ENCODE results near the gene LAYN. TPM values are rescaled to one million over a fixed set of nuclear protein-coding genes. Genes with fewer than 3 reads are reported as not detected.

The LAYN gene
- total RNA-seq, 2 donors from 2014 or later = 5.9 to 8.3 TPM

GRCh38 chr11:111555255-111555654 lies 14.7 kb downstream of the LAYN start:
- Histone ChIP-seq H3K4me1 (no peaks in the 10 kb centered on the region), H3K9me3 (no peaks in the 10 kb centered on the region), H3K27me3 (no peaks in the 10 kb centered on the region), H3K27ac (no peak overlapping the region), H3K36me3 (replicated peaks in 1 of 2; ENCODE audit: insufficient read depth in 1 of 2, low read depth in 2 of 2) (no peaks in the 10 kb centered on the region), H3K4me3 (no peak overlapping the region)
- TF ChIP-seq CTCF (IDR thresholded peaks at IDR 0.05) = no peak
- no peak for TF ChIP-seq POLR2A (IDR thresholded peaks at IDR 0.05)
- no peak for ATAC-seq
- DNase-seq = no peak
- intact Hi-C loops (cut with DNase I) = no loop called here

- 76 to 85% methylated on average over 5 of the region's 5 CpGs for WGBS, 2 donors
- Histone ChIP-seq H3K27ac (no peak overlapping the region), H3K4me3 (no peak overlapping the region), H3K4me1 (peaks cover 8% of the 10 kb centered on the region), H3K27me3 (no peaks in the 10 kb centered on the region), H3K9me3 (no peaks in the 10 kb centered on the region), H3K36me3 (replicated peaks in 1 of 2; ENCODE audit: insufficient read depth in 1 of 2, low read depth in 2 of 2) (no peaks in the 10 kb centered on the region)
- no peak for DNase-seq
- intact Hi-C loops (cut with DNase I) = no loop called here
- no peak for ATAC-seq
- TF ChIP-seq POLR2A (IDR thresholded peaks at IDR 0.05) = no peak
- TF ChIP-seq CTCF (IDR thresholded peaks at IDR 0.05) = no peak
Measured at GRCh38 chr11:111557425-111558111, 17.0 kb downstream of the LAYN start.

GRCh38 chr11:111559800-111560464 lies 19.4 kb downstream of the LAYN start:
- DNase-seq = no peak
- TF ChIP-seq POLR2A (IDR thresholded peaks at IDR 0.05) (no peak), CTCF (IDR thresholded peaks at IDR 0.05) (no peak)
- Histone ChIP-seq H3K4me1 (peaks cover 11% of the 10 kb centered on the region), H3K27ac (no peak overlapping the region), H3K4me3 (no peak overlapping the region), H3K9me3 (no peaks in the 10 kb centered on the region), H3K36me3 (replicated peaks in 1 of 2; ENCODE audit: insufficient read depth in 1 of 2, low read depth in 2 of 2) (no peaks in the 10 kb centered on the region), H3K27me3 (no peaks in the 10 kb centered on the region)
- no peak for ATAC-seq
- 73 to 86% methylated on average over 11 of the region's 11 CpGs for WGBS, 2 donors
- intact Hi-C loops (cut with DNase I) = no loop called here

- peaks cover 11% of the 10 kb centered on the region for H3K4me1 ChIP-seq
- intact Hi-C loops (cut with DNase I) = no loop called here
- TF ChIP-seq POLR2A (IDR thresholded peaks at IDR 0.05) (no peak), CTCF (IDR thresholded peaks at IDR 0.05) (no peak)
- H3K9me3 ChIP-seq = no peaks in the 10 kb centered on the region
- no peak for ATAC-seq
- H3K4me3 ChIP-seq = no peak overlapping the region
- no peak overlapping the region for H3K27ac ChIP-seq
- H3K27me3 ChIP-seq = no peaks in the 10 kb centered on the region
- 85 to 90% methylated on average over 3 of the region's 3 CpGs for WGBS, 2 donors
- H3K36me3 ChIP-seq (replicated peaks in 1 of 2; ENCODE audit: insufficient read depth in 1 of 2, low read depth in 2 of 2) = no peaks in the 10 kb centered on the region
- no peak for DNase-seq
Measured at GRCh38 chr11:111560800-111561199, 20.3 kb downstream of the LAYN start.

GRCh38 chr11:111561306-111561705 lies 20.8 kb downstream of the LAYN start:
- ATAC-seq = no peak
- intact Hi-C loops (cut with DNase I) = no loop called here
- DNase-seq = no peak
- Histone ChIP-seq H3K4me1 (peaks cover 11% of the 10 kb centered on the region), H3K36me3 (replicated peaks in 1 of 2; ENCODE audit: insufficient read depth in 1 of 2, low read depth in 2 of 2) (no peaks in the 10 kb centered on the region), H3K4me3 (no peak overlapping the region), H3K27ac (peak overlapping the region in 2 of 4 donors; percentile 17 to 26), H3K27me3 (no peaks in the 10 kb centered on the region), H3K9me3 (no peaks in the 10 kb centered on the region)
- TF ChIP-seq POLR2A (IDR thresholded peaks at IDR 0.05) (no peak), CTCF (IDR thresholded peaks at IDR 0.05) (no peak)
- WGBS, 2 donors = 66 to 74% methylated on average over 3 of the region's 3 CpGs

Data from body of pancreas (tissue), 4 donors.